Measurements from ENCODE around the gene MVP.

- no peak for TF ChIP-seq POLR2A (IDR thresholded peaks at IDR 0.05; ENCODE audit: low read length)
- no peak for TF ChIP-seq GATA1 (IDR thresholded peaks at IDR 0.05; ENCODE audit: low read depth, low read length)
Measured at GRCh38 chr16:29819506-29819905, 756 bp upstream of the MVP start.
